GM21619 (cell line): ENCODE measurements around the gene NBDY.
"Not testable (repeated sequence)": the region's sequence is repeated elsewhere in the genome, so short reads cannot be mapped to it uniquely, and the experiment has no call there.

Experiments used
- ATAC-seq: cut with Tn5 transposase; IDR thresholded peaks from one replicate; pipeline ENCODE4 v1.9.1; 2021; ENCODE audit not compliant: unreplicated experiment

Gene NBDY

GRCh38 chrX:56800307-56800706, 71.3 kb downstream of the NBDY start:
- ATAC-seq, result no peak

- peak; percentile 88 for ATAC-seq
Observed at GRCh38 chrX:56800801-56801200, 71.8 kb downstream of the NBDY start.

GRCh38 chrX:56802428-56802827, 73.4 kb downstream of the NBDY start:
- ATAC-seq, result no peak

GRCh38 chrX:56802921-56803849, 74.1 kb downstream of the NBDY start:
- no peak for ATAC-seq

- ATAC-seq, result no peak
Observed at GRCh38 chrX:56803850-56804681, 75.0 kb downstream of the NBDY start.

- ATAC-seq, result no peak
Observed at GRCh38 chrX:56804867-56805266, 75.8 kb downstream of the NBDY start.

- ATAC-seq, result no peak
Observed at GRCh38 chrX:56805399-56805798, 76.4 kb downstream of the NBDY start.

GRCh38 chrX:56806176-56806575, 77.1 kb downstream of the NBDY start:
- ATAC-seq, result not testable (repeated sequence)

GRCh38 chrX:56811599-56811998, 82.6 kb downstream of the NBDY start:
- no peak for ATAC-seq

- peak; percentile 93 for ATAC-seq
Observed at GRCh38 chrX:56812515-56813105, 83.6 kb downstream of the NBDY start.

GRCh38 chrX:56813318-56813837, 84.3 kb downstream of the NBDY start:
- ATAC-seq, result peak; percentile 47

GRCh38 chrX:56817179-56817578, 88.1 kb downstream of the NBDY start:
- ATAC-seq, result no peak

GRCh38 chrX:56826020-56826419, 97.0 kb downstream of the NBDY start:
- no peak for ATAC-seq

GRCh38 chrX:56833626-56834025, 104.6 kb downstream of the NBDY start:
- no peak for ATAC-seq

GRCh38 chrX:56853436-56853835, 124.4 kb downstream of the NBDY start:
- no peak for ATAC-seq

- no peak for ATAC-seq
Observed at GRCh38 chrX:56857042-56857441, 128.0 kb downstream of the NBDY start.

- ATAC-seq, result no peak
Observed at GRCh38 chrX:56860888-56861287, 131.8 kb downstream of the NBDY start.
